ENCODE results near the gene GBP7. TPM values are rescaled to one million over a fixed set of nuclear protein-coding genes. Genes with fewer than 3 reads are reported as not detected.

GBP7 gene
- total RNA-seq, 1 experiment from 2014 or later, result not detected

- DNase-seq (ENCODE audit: unreplicated experiment), result no peak
- TF ChIP-seq CTCF (IDR thresholded peaks at IDR 0.05; ENCODE audit: unreplicated experiment), result no peak
- ChIA-PET POLR2A (interaction anchor here (0.7 kb wide), 1 partner anchor 195 kb away, joined by 3 read pairs; no protein-coding TSS in a partner anchor), CTCF (no interaction called here)
- H3K4me1 Mint-ChIP-seq (ENCODE audit: insufficient read depth, unreplicated experiment), result no peaks in the 10 kb centered on the region
- H3K36me3 Mint-ChIP-seq (ENCODE audit: insufficient read depth, unreplicated experiment), result no peaks in the 10 kb centered on the region
- no TSS peak for BruUV-seq (replicated peaks)
- no peak overlapping the region for H3K27ac Mint-ChIP-seq (ENCODE audit: low read depth, unreplicated experiment)
- no peaks in the 10 kb centered on the region for H3K9me3 Mint-ChIP-seq (ENCODE audit: unreplicated experiment)
- intact Hi-C loops (cut with micrococcal nuclease), result no loop called here
- no peak overlapping the region for H3K4me3 Mint-ChIP-seq (ENCODE audit: unreplicated experiment)
- no peaks in the 10 kb centered on the region for H3K27me3 Mint-ChIP-seq (ENCODE audit: insufficient read depth, unreplicated experiment)
Observed at GRCh38 chr1:89171067-89171438, 4.8 kb downstream of the GBP7 start.

GRCh38 chr1:89170170-89171066, 5.4 kb downstream of the GBP7 start:
- no peaks in the 10 kb centered on the region for H3K36me3 Mint-ChIP-seq (ENCODE audit: insufficient read depth, unreplicated experiment)
- CTCF ChIA-PET, result no interaction called here

GRCh38 chr1:89169166-89169565, 6.6 kb downstream of the GBP7 start:
- no peaks in the 10 kb centered on the region for H3K9me3 Mint-ChIP-seq (ENCODE audit: unreplicated experiment)
- no TSS peak for BruUV-seq (replicated peaks)
- POLR2A ChIA-PET, result interaction anchor here (0.7 kb wide), 1 partner anchor 29 kb away, joined by 3 read pairs; the partner anchor contains the start of gene GBP4
- no peak for TF ChIP-seq CTCF (IDR thresholded peaks at IDR 0.05; ENCODE audit: unreplicated experiment)
- no peaks in the 10 kb centered on the region for H3K36me3 Mint-ChIP-seq (ENCODE audit: insufficient read depth, unreplicated experiment)
- no peak overlapping the region for H3K4me3 Mint-ChIP-seq (ENCODE audit: unreplicated experiment)
- no peaks in the 10 kb centered on the region for H3K27me3 Mint-ChIP-seq (ENCODE audit: insufficient read depth, unreplicated experiment)
- H3K4me1 Mint-ChIP-seq (ENCODE audit: insufficient read depth, unreplicated experiment), result no peaks in the 10 kb centered on the region
- intact Hi-C loops (cut with micrococcal nuclease), result no loop called here
- CTCF ChIA-PET, result interaction anchor here (1.0 kb wide), 1 partner anchor 10 kb away, joined by 3 read pairs; no protein-coding TSS in a partner anchor
- no peak for DNase-seq (ENCODE audit: unreplicated experiment)
- H3K27ac Mint-ChIP-seq (ENCODE audit: low read depth, unreplicated experiment), result no peak overlapping the region

More at GRCh38 chr1:89170170-89171066, 5.4 kb downstream of the GBP7 start:
- no peak for TF ChIP-seq CTCF (IDR thresholded peaks at IDR 0.05; ENCODE audit: unreplicated experiment)
- BruUV-seq (replicated peaks), result no TSS peak
- Mint-ChIP-seq H3K27ac (ENCODE audit: low read depth, unreplicated experiment) (no peak overlapping the region), H3K4me1 (ENCODE audit: insufficient read depth, unreplicated experiment) (no peaks in the 10 kb centered on the region), H3K4me3 (ENCODE audit: unreplicated experiment) (no peak overlapping the region), H3K9me3 (ENCODE audit: unreplicated experiment) (no peaks in the 10 kb centered on the region), H3K27me3 (ENCODE audit: insufficient read depth, unreplicated experiment) (no peaks in the 10 kb centered on the region)
- DNase-seq (ENCODE audit: unreplicated experiment), result no peak
- intact Hi-C loops (cut with micrococcal nuclease), result no loop called here
- POLR2A ChIA-PET, result interaction anchor here (0.6 kb wide), 1 partner anchor 208 kb away, joined by 3 read pairs; no protein-coding TSS in a partner anchor

- intact Hi-C loops (cut with micrococcal nuclease), result no loop called here
- no peak for TF ChIP-seq CTCF (IDR thresholded peaks at IDR 0.05; ENCODE audit: unreplicated experiment)
- ChIA-PET POLR2A (no interaction called here), CTCF (no interaction called here)
- Mint-ChIP-seq H3K4me1 (ENCODE audit: insufficient read depth, unreplicated experiment) (no peaks in the 10 kb centered on the region), H3K27me3 (ENCODE audit: insufficient read depth, unreplicated experiment) (no peaks in the 10 kb centered on the region), H3K36me3 (ENCODE audit: insufficient read depth, unreplicated experiment) (no peaks in the 10 kb centered on the region), H3K4me3 (ENCODE audit: unreplicated experiment) (no peak overlapping the region), H3K27ac (ENCODE audit: low read depth, unreplicated experiment) (no peak overlapping the region), H3K9me3 (ENCODE audit: unreplicated experiment) (no peaks in the 10 kb centered on the region)
- BruUV-seq (replicated peaks), result no TSS peak
- no peak for DNase-seq (ENCODE audit: unreplicated experiment)
Observed at GRCh38 chr1:89167590-89168230, 8.1 kb downstream of the GBP7 start.
